A549 (cell line): ENCODE measurements around the gene STOM. TPM values are rescaled to one million over a fixed set of nuclear protein-coding genes. Genes with fewer than 3 reads are reported as not detected.
A peak's percentile ranks its signal among the peaks of the same experiment; 100 is the strongest.

ENCODE experiments used
- ATAC-seq, 2 experiments: fragments of 200-7000 bp in 1 of 2; fragments of >200 bp in 1 of 2; cut with Nextera tagmentation in 1 of 2; cut with Tn5 transposase in 1 of 2; 3 replicates each; pipeline versions ENCODE4 v1.8.0 to v1.9.1; 2018 to 2020; ENCODE audit warnings: mild to moderate bottlenecking in 1 of 2, moderate library complexity in 1 of 2
- CTCF ChIA-PET: fragments of 300-600 bp; sonication (Branson Sonifier 250); formaldehyde crosslinking; extraction: SDS; loops from one replicate; lab custom pipeline; 2021; ENCODE audit warnings: antibody characterized with exemption, inconsistent platforms; lab: Yijun Ruan, JAX
- POLR2A ChIA-PET: fragments of 350-600 bp; formaldehyde crosslinking; extraction: SDS; loops from one replicate; lab custom pipeline; 2021; ENCODE audit warnings: antibody characterized with exemption, inconsistent platforms; lab: Yijun Ruan, JAX
- DNase-seq, 2 experiments: peaks; one replicate each; pipeline versions ENCODE4 v3.0.0 to v3.0.0-alpha.2; 2011 to 2016; ENCODE audit warnings: low read depth in 1 of 2, low spot score in 1 of 2
- FAIRE-seq: peaks from 2 replicates; lab custom pipeline; 2011; peaks lifted over from hg19 to GRCh38; lab: Jason Lieb, UNC
- H3K27ac ChIP-seq, 2 experiments: fragments of >200 bp; sonication (Bioruptor Twin); formaldehyde crosslinking; 3 replicates each; pipeline ENCODE4 v1.5.1; 2016 to 2017
- H3K4me1 ChIP-seq: fragments of >200 bp; sonication (Bioruptor Twin); formaldehyde crosslinking; 3 replicates; pipeline ENCODE4 v1.6.1; 2016
- H3K4me2 ChIP-seq: fragments of >200 bp; sonication (Bioruptor Twin); formaldehyde crosslinking; 3 replicates; pipeline ENCODE4 v1.6.1; 2016
- H3K4me3 ChIP-seq: fragments of >200 bp; sonication (Bioruptor Twin); formaldehyde crosslinking; 3 replicates; pipeline ENCODE4 v1.5.1; 2016
- H3K9me3 ChIP-seq: fragments of >200 bp; sonication (Bioruptor Twin); formaldehyde crosslinking; 3 replicates; pipeline ENCODE4 v1.6.1; 2016
- ATOH8 ChIP-seq: fragments of 250-450 bp; sonication (Bioruptor Pico); IDR thresholded peaks from 2 replicates; pipeline ENCODE4 v1.5.0; 2020; ENCODE audit warnings: low read depth, mild to moderate bottlenecking, moderate library complexity
- CBX2 ChIP-seq: fragments of 200-600 bp; sonication (generic); IDR thresholded peaks from 2 replicates; pipeline ENCODE4 v1.6.1; 2016; ENCODE audit warnings: low read depth, mild to moderate bottlenecking, borderline replicate concordance
- CBX8 ChIP-seq: fragments of 200-600 bp; sonication (generic); IDR thresholded peaks from 2 replicates; pipeline ENCODE4 v1.6.1; 2016
- EHMT2 ChIP-seq: fragments of 200-600 bp; sonication (generic); IDR thresholded peaks from 2 replicates; pipeline ENCODE4 v1.6.1; 2016; ENCODE audit warnings: antibody characterized with exemption, low read depth, mild to moderate bottlenecking, moderate library complexity
- FOSL2 ChIP-seq, 2 experiments: fragments of 450-650 bp in 1 of 2; fragments of >200 bp in 1 of 2; sonication (Bioruptor Twin) in 1 of 2; formaldehyde crosslinking; IDR thresholded peaks; 2 replicates each; pipeline versions ENCODE4 v1.5.0 to v1.6.1; 2016 to 2020; ENCODE audit warnings: mild to moderate bottlenecking in 1 of 2, moderate library complexity in 1 of 2
- FOXS1 ChIP-seq: fragments of 250-450 bp; sonication (Bioruptor Pico); IDR thresholded peaks from 2 replicates; pipeline ENCODE4 v1.5.0; 2020; ENCODE audit warnings: mild to moderate bottlenecking, moderate library complexity
- GATA3 ChIP-seq: IDR thresholded peaks from 2 replicates; pipeline ENCODE4 v1.6.1; 2012; ENCODE audit warnings: borderline replicate concordance
- HDAC2 ChIP-seq: fragments of 200-600 bp; sonication (generic); IDR thresholded peaks from 2 replicates; pipeline ENCODE4 v1.6.1; 2016
- JUN ChIP-seq, 2 experiments: fragments of >200 bp; sonication (Bioruptor Twin); formaldehyde crosslinking; IDR thresholded peaks; 2 replicates in 1 of 2; 3 replicates in 1 of 2; pipeline ENCODE4 v1.6.1; 2016 to 2017
- JUNB ChIP-seq: fragments of >200 bp; sonication (Bioruptor Twin); formaldehyde crosslinking; IDR thresholded peaks from 2 replicates; pipeline ENCODE4 v1.6.1; 2016
- KDM1A ChIP-seq: fragments of 200-600 bp; sonication (generic); IDR thresholded peaks from 2 replicates; pipeline ENCODE4 v1.6.1; 2016; ENCODE audit warnings: low read depth, mild to moderate bottlenecking
- KDM5A ChIP-seq: fragments of 200-600 bp; sonication (generic); IDR thresholded peaks from 2 replicates; pipeline ENCODE4 v1.6.1; 2016; ENCODE audit warnings: antibody characterized with exemption, mild to moderate bottlenecking
- MAFK ChIP-seq: fragments of 450-650 bp; IDR thresholded peaks from 2 replicates; pipeline ENCODE4 v1.6.1; 2014; ENCODE audit not compliant: partially characterized antibody
- MAX ChIP-seq: IDR thresholded peaks from 2 replicates; pipeline ENCODE4 v1.6.1; 2012
- MYC ChIP-seq: IDR thresholded peaks from 2 replicates; pipeline ENCODE4 v1.6.1; 2012; ENCODE audit warnings: mild to moderate bottlenecking, inconsistent platforms, low read length, improper control_type of control experiment, borderline replicate concordance
- NFE2L2 ChIP-seq: fragments of 150-350 bp; conservative IDR thresholded peaks from 2 replicates; pipeline ENCODE4 v1.6.1; 2014; ENCODE audit warnings: low read length
- RNF2 ChIP-seq: fragments of 200-600 bp; sonication (generic); IDR thresholded peaks from 2 replicates; pipeline ENCODE4 v1.6.1; 2016; ENCODE audit warnings: low read depth, mild to moderate bottlenecking, antibody characterized with exemption, moderate library complexity, borderline replicate concordance
- TP53 ChIP-seq: fragments of 250-450 bp; sonication (Bioruptor Pico); IDR thresholded peaks from 2 replicates; pipeline ENCODE4 v1.5.0; 2021; ENCODE audit warnings: mild to moderate bottlenecking, moderate library complexity
- ZFP36 ChIP-seq: fragments of 450-650 bp; IDR thresholded peaks from 2 replicates; pipeline ENCODE4 v1.6.1; 2014; ENCODE audit warnings: borderline replicate concordance; ENCODE audit not compliant: partially characterized antibody
- ZSCAN20 ChIP-seq: fragments of 250-450 bp; sonication (Bioruptor Pico); IDR thresholded peaks from 2 replicates; pipeline ENCODE4 v1.8.0; 2022; ENCODE audit warnings: mild to moderate bottlenecking, moderate library complexity
- WGBS: methylation state at CpG from one replicate; pipeline ENCODE4 v1.1.6; 2017; ENCODE audit errors: missing lambda C conversion rate; 5-methylcytosine and 5-hydroxymethylcytosine counted together
- polyA plus RNA-seq, 4 experiments: library from polyadenylated mRNA; depleted of rRNA in 3 of 4; stranded (reverse); fragments of >200 nt; fragmentation: RNase III in 1 of 4; extraction: RNeasy Plus Mini Kit Qiagen cat#74134 plus additional on column Dnase treatment in 1 of 4; gene quantifications; 2 replicates in 3 of 4; 3 replicates in 1 of 4; pipeline ENCODE4 v1.2.3, GENCODE V29; 2011 to 2017
- TF ChIP-seq, protein P1 (sequence below): fragments of >200 bp; sonication (Bioruptor Twin); formaldehyde crosslinking; IDR thresholded peaks from 3 replicates; pipeline ENCODE4 v1.6.1; 2016
- TF ChIP-seq, protein P2 (sequence below): IDR thresholded peaks from 2 replicates; pipeline ENCODE4 v1.6.1; 2012

The STOM gene
- polyA plus RNA-seq, 2 of the 4 experiments (the other 2 are of a cell fraction): 83.3 to 246 TPM

- FAIRE-seq (no peak), DNase-seq (no peak)
- no peak for TF ChIP-seq NFE2L2
- TF ChIP-seq FOXS1 (CRISPR knock-in tag): no peak
- no peak for TF ChIP-seq EHMT2
- TF ChIP-seq ATOH8 (CRISPR knock-in tag): no peak
- TF ChIP-seq RNF2: no peak
- TF ChIP-seq, all 56 proteins: peak for 0
- ChIA-PET CTCF (interaction anchor here (0.9 to 2.2 kb wide), 3 partner anchors 40 to 81 kb away, joined by 3 to 13 read pairs (median 6); no protein-coding TSS in a partner anchor), POLR2A (no interaction called here)
- Histone ChIP-seq H3K27ac (no peak overlapping the region), H3K4me1 (peaks cover 72% of the 10 kb centered on the region), H3K4me3 (no peak overlapping the region), H3K9me3 (no peaks in the 10 kb centered on the region), H3K4me2 (no peak overlapping the region)
- 94% methylated on average over 3 of the region's 3 CpGs for WGBS
- ATAC-seq: no peak
Observed at GRCh38 chr9:121359351-121360294, 10.4 kb downstream of the STOM start.

GRCh38 chr9:121358751-121359150 lies 11.3 kb downstream of the STOM start:
- no peaks in the 10 kb centered on the region for H3K9me3 ChIP-seq
- ATAC-seq (no peak), FAIRE-seq (no peak), DNase-seq (no peak)
- ChIA-PET POLR2A (no interaction called here), CTCF (interaction anchor here (1.2 to 2.2 kb wide), 4 partner anchors 9 to 80 kb away, joined by 5 to 13 read pairs (median 8); no protein-coding TSS in a partner anchor)
- peaks cover 64% of the 10 kb centered on the region for H3K4me1 ChIP-seq
- H3K4me2 ChIP-seq: no peak overlapping the region
- TF ChIP-seq ZFP36 (no peak), HDAC2 (no peak), MAX (no peak), JUNB (no peak), FOSL2 (IDR thresholded peaks at IDR 0.05) (no peak), FOSL2 (CRISPR knock-in tag; IDR thresholded peaks at IDR 0.05) (no peak), GATA3 (no peak), MYC (no peak), CBX8 (no peak), NFE2L2 (no peak), KDM1A (no peak), ZSCAN20 (CRISPR knock-in tag) (no peak), MAFK (no peak), TP53 (CRISPR knock-in tag) (no peak), KDM5A (no peak), EHMT2 (no peak)
- TF ChIP-seq, protein P1, sequence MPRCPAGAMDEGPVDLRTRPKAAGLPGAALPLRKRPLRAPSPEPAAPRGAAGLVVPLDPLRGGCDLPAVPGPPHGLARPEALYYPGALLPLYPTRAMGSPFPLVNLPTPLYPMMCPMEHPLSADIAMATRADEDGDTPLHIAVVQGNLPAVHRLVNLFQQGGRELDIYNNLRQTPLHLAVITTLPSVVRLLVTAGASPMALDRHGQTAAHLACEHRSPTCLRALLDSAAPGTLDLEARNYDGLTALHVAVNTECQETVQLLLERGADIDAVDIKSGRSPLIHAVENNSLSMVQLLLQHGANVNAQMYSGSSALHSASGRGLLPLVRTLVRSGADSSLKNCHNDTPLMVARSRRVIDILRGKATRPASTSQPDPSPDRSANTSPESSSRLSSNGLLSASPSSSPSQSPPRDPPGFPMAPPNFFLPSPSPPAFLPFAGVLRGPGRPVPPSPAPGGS: no peak
- TF ChIP-seq, protein P2, sequence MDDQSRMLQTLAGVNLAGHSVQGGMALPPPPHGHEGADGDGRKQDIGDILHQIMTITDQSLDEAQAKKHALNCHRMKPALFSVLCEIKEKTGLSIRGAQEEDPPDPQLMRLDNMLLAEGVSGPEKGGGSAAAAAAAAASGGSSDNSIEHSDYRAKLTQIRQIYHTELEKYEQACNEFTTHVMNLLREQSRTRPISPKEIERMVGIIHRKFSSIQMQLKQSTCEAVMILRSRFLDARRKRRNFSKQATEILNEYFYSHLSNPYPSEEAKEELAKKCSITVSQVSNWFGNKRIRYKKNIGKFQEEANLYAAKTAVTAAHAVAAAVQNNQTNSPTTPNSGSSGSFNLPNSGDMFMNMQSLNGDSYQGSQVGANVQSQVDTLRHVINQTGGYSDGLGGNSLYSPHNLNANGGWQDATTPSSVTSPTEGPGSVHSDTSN: no peak
- 89% methylated on average over 3 of the region's 3 CpGs for WGBS
- H3K4me3 ChIP-seq: no peak overlapping the region
- no peak overlapping the region for H3K27ac ChIP-seq

GRCh38 chr9:121357011-121357410 lies 13.0 kb downstream of the STOM start:
- CTCF ChIA-PET: interaction anchor here (1.1 to 2.2 kb wide), 5 partner anchors 19 to 193 kb away, joined by 3 to 13 read pairs (median 6); no protein-coding TSS in a partner anchor
- FAIRE-seq (no peak), ATAC-seq (no peak), DNase-seq (no peak)
- Histone ChIP-seq H3K4me1 (peaks cover 54% of the 10 kb centered on the region), H3K9me3 (no peaks in the 10 kb centered on the region), H3K27ac (peak overlapping the region in 1 of 2 experiments; percentile 47; a peak in 2 of 6 replicates), H3K4me2 (peak overlapping the region; percentile 50), H3K4me3 (no peak overlapping the region)
- POLR2A ChIA-PET: no interaction called here
- TF ChIP-seq CBX2 (no peak), JUN (IDR thresholded peaks at IDR 0.05) (no peak)
- 85% methylated on average over 3 of the region's 3 CpGs for WGBS
